DMS53 treated with DMSO at 0.1 percent for 48 hours (cell line): ENCODE results near the gene HDAC4.

Experiments used
- DNase-seq: peaks from one replicate; lab custom pipeline; 2025; ENCODE audit not compliant: unreplicated experiment; lab: John Stamatoyannopoulos, UW

Gene HDAC4

GRCh38 chr2:239354132-239354790, 46.6 kb downstream of the HDAC4 start:
- DNase-seq = no peak

DNA sequence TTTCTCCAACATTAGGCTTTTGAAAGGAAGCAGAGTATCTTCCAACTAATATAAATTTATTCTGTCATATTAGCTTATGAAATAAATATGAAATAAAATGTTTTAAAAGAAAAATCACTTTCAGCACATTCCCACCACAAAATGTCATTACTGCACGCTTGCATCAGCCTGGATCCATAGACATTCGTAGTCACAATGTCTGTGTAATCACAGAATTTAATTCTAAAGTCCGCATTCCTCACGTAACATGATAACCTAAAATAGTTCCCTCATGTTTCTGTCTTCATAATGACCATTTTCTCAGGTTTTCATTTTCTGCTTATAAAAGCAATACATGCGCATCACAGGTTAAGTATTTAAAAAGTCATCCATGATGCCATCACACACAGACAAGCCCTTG, 47.1 kb downstream of the HDAC4 start:
- DNase-seq = no peak

DNA sequence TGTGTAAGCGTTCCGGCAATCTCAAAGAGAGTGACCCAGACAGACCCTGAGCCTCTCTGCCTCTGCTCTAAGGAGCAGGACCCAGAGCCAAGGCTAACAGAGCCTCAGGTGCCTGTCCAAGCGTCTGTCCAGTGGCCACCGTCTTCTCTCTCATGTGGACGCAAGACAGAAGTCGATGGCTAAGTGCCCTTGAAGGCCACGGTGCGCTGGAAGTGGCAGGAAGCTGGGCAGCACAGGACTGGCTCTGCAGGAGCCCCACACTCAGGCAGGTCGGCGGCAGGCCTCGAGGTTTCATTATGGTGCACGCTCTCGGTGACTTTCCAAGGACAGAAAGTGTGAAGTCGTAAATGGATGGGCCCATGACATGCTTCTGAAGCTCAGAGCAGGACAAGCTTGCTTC, 49.1 kb downstream of the HDAC4 start:
- no peak for DNase-seq

GRCh38 chr2:239349453-239350135, 51.2 kb downstream of the HDAC4 start:
- DNase-seq = no peak

- DNase-seq = no peak
Measured at GRCh38 chr2:239348563-239349452, 52.0 kb downstream of the HDAC4 start.

- DNase-seq = no peak
Measured at GRCh38 chr2:239346676-239347075, 54.1 kb downstream of the HDAC4 start.

DNA sequence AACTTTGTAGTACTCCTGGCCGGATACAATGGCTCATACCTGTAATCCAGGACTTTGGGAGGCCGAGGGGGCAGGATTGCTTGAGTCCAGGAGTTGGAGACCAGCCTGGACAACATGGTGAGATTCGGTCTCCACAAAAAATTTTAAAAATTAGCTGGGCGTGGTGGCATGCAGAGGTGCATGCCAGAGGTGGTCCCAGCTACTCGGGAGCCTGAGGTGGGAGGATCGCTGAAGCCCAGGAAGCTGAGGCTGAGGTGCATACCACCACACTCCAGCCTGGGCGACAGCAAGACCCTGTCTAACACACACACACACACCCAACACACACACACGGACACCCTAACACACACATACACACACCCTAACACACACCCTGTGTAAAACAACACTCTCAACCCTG, 55.6 kb downstream of the HDAC4 start:
- no peak for DNase-seq

DNA sequence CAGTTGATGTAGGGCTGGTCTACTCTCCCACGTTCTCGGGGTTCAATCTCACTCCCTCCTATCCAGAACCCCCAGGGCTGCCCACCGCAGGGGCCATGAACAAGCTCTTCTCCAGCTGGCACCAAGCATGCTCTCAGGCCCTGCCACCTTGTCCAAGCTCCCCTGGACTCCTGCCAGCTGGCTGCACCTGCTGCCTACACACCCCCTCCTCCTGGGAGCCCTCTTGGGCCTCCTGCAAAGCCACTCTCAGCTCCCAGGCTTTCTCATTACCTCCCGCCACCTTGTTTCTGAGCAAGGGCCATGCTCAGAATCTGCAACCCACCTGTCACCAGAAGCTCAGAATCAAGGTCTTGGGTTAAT, 56.0 kb downstream of the HDAC4 start:
- DNase-seq = peak; percentile 44

DNA sequence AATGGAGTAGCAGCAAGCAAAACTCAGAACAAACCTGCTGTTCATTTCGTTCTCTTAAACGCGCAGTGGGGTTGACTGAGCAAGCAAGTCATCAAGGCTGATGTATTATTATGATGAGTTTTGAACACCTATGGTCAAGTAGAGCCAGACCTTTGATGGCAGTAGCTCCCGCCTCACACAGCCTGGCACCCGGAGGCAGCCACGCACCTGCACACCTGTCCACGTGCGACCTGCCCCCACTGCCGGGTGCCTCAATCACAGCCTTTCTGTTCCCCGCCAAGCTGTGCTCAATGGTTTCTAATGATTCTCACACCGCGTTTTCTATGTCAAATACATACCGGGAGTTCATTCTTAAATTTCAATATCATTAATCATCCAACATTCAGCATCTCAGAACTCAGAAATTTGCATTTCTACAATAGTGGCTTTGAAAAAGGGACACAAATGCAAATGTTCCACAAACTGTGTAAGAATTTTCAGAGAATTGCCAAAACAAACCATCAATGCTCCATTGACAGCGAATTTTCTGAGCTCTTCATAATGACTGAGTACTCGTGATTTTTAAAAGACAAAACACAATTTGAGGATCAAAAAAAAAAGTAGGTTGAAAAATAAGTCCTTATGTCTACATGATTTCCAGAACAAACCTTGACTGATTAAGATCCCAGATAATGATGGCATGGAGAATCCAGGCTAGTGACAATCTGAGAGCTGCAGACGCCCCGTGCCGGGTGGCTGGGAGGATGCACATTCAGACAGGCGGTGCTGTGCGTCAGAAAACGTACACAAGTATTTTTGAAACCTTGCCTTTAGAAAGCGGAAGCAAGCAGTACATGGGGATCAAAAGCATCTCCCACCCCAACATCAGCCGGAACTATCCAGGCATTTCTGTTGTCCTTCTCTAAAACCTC, 56.6 kb downstream of the HDAC4 start:
- no peak for DNase-seq

DNA sequence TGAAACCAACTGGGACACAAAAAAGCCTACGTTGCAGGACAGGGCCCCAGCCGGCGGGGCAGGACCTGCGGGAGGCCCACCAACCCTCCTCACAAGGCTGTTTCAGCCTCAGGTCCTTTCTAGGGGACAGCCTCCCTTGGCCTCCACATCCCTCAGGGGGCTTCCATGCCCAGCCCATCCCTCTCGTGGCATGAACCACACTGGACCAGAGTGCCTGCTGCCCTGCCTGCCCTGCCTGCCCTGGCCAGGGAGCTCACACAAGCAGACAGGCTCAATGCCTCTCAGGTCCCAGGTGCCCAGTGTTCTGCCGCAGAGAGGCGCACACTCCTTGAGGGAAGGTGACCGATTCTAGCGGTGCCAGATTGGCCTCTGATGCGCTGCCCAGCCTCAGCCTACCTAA, 57.4 kb downstream of the HDAC4 start:
- no peak for DNase-seq

DNA sequence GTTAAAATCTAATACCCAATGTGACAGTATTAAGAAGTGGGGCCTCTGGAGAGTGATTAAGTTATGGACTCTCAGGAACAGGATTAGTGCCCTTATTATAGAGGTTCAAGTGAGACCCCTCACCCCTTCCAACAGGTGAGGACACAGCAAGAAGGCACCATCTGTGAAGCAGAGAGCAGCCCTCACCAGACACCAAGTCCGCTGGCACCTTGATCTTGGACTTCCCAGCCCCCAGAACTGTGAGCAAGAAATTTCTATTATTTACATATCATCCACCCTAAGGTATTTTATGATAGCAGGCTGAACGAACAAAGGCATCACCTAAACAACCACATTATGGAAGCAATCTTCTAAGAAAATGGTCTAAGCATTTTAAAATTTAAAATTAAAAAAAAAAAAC, 59.0 kb downstream of the HDAC4 start:
- DNase-seq = no peak

GRCh38 chr2:239341146-239341732, 59.6 kb downstream of the HDAC4 start:
- no peak for DNase-seq

GRCh38 chr2:239339726-239340601, 60.9 kb downstream of the HDAC4 start:
- DNase-seq = no peak

GRCh38 chr2:239339241-239339640, 61.6 kb downstream of the HDAC4 start:
- no peak for DNase-seq

- peak; percentile 60 for DNase-seq
Measured at GRCh38 chr2:239337877-239338484, 62.8 kb downstream of the HDAC4 start.

DNA sequence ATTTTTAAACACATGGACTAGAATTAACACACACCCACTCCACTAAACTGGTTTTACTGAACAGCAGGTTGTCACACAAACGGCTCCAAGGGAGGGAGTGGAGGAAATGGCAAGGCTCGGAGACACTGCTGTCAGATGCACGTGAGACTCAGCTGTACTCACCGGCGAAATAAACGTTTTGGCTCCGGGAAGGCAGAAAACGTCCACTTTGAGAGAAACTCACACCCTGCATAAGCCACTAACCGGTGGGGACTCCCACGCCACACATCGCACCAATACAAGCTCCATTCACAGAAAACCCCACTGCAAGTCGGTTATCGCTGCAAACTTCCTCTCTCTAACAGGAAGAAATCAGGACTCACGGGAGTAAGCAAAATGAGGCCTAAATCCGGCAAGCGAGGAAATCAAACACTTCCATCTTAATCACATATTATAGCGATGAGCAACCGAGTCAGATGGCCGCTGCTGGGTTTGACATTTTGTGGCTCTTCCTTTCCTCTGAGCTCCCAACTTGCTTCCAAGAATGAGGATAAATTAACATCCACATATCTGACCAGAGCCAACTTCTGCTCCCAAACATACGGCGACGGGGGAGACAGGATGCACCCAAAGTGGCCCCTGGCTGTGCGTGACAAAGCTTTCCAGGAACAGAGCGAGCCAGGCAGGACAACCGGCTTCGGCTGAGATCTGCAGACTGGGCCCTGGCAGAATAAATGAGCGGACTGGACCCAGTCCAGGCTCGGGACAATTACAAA, 63.5 kb downstream of the HDAC4 start:
- no peak for DNase-seq

GRCh38 chr2:239331560-239331959, 69.3 kb downstream of the HDAC4 start:
- DNase-seq = no peak

DNA sequence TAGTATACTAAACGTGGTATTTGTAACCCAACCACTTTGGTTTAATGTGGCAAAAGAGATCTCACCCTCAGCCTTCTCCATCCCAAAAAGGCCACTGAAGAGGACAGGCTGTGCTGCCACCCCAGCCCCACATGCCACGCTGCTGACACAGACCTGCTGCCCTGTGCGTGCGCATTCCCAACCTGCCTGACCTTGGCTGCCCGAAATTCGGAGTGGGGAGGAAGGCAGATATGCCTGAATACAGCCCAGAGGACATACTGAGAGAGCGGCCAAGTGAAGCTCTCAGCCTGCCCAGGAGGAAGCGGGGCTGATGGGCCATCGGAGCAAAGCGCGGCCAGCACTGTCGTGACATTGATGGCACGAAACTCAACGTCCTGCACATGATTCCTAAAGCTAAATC, 70.0 kb downstream of the HDAC4 start:
- DNase-seq = no peak
